ENCODE data around the gene ZNF394. TPM values are rescaled to one million over a fixed set of nuclear protein-coding genes. Genes with fewer than 3 reads are reported as not detected.
"Not testable (repeated sequence)": the region's sequence is repeated elsewhere in the genome, so short reads cannot be mapped to it uniquely, and the experiment has no call there.

ZNF394 gene
- total RNA-seq, 2 experiments from 2014 or later: 26.2 to 27.7 TPM

- CTCF ChIA-PET: no interaction called here
- Mint-ChIP-seq H3K36me3 (peaks cover 20% of the 10 kb centered on the region), H3K9me3 (no peaks in the 10 kb centered on the region), H3K4me1 (ENCODE audit: low read depth) (peaks cover 8% of the 10 kb centered on the region), H3K27me3 (no peaks in the 10 kb centered on the region), H3K4me3 (no peak overlapping the region), H3K27ac (no peak overlapping the region)
- POLR2A ChIA-PET: no interaction called here
- DNase-seq: no peak
- intact Hi-C loops (cut with micrococcal nuclease): no loop called here
These were observed 14.0 kb upstream of the ZNF394 start for GRCh38 chr7:99514050-99514449.

GRCh38 chr7:99505324-99505662 lies 5.2 kb upstream of the ZNF394 start:
- DNase-seq: no peak
- intact Hi-C loops (cut with micrococcal nuclease): loop anchor here (2.0 to 10.0 kb wide), 4 partner anchors 66 to 580 kb away; partner anchors contain the start of genes COPS6, CPSF4, PTCD1 and ZNF3
- Mint-ChIP-seq H3K27me3 (no peaks in the 10 kb centered on the region), H3K9me3 (no peaks in the 10 kb centered on the region), H3K4me3 (peak overlapping the region; percentile 96), H3K36me3 (peaks cover 4% of the 10 kb centered on the region), H3K27ac (peak overlapping the region; percentile 98), H3K4me1 (ENCODE audit: low read depth) (peaks cover 21% of the 10 kb centered on the region)
- POLR2A ChIA-PET: interaction anchor here (0.6 to 2.0 kb wide), 8 partner anchors 29 to 414 kb away, joined by 3 to 10 read pairs (median 4); partner anchors contain the start of genes ATP5MF, TRIM4 and ZNF655
- CTCF ChIA-PET: interaction anchor here (1.2 to 1.7 kb wide), 2 partner anchors 19 to 98 kb away, joined by 3 to 4 read pairs; no protein-coding TSS in a partner anchor

- Mint-ChIP-seq H3K27me3 (no peaks in the 10 kb centered on the region), H3K9me3 (no peaks in the 10 kb centered on the region), H3K36me3 (peaks cover 8% of the 10 kb centered on the region), H3K4me1 (ENCODE audit: low read depth) (peaks cover 21% of the 10 kb centered on the region), H3K27ac (peak within 1 kb of the TSS; percentile 98), H3K4me3 (peak within 1 kb of the TSS; percentile 96)
- CTCF ChIA-PET: interaction anchor here (1.2 to 1.7 kb wide), 2 partner anchors 20 to 98 kb away, joined by 3 to 4 read pairs; no protein-coding TSS in a partner anchor
- intact Hi-C loops (cut with micrococcal nuclease): loop anchor here (1.0 to 10.0 kb wide), 6 partner anchors 32 to 1748 kb away; partner anchors contain the start of genes COPS6, CPSF4, PTCD1 and ZNF3
- DNase-seq: peak; percentile 98
- POLR2A ChIA-PET: interaction anchor here (0.6 to 2.0 kb wide), 8 partner anchors 29 to 415 kb away, joined by 3 to 10 read pairs (median 4); partner anchors contain the start of genes ATP5MF, TRIM4 and ZNF655
These were observed 4.7 kb upstream of the ZNF394 start, which contains the start of gene ZKSCAN5 for GRCh38 chr7:99504603-99505323. ZKSCAN5 (plus strand) TSS chr7:99504662; CDS start chr7:99506045, 1,383 bp downstream.

- no peak for DNase-seq
- Mint-ChIP-seq H3K27ac (peak overlapping the region; percentile 98), H3K36me3 (peaks cover 13% of the 10 kb centered on the region), H3K27me3 (no peaks in the 10 kb centered on the region), H3K9me3 (no peaks in the 10 kb centered on the region), H3K4me3 (peak overlapping the region; percentile 96), H3K4me1 (ENCODE audit: low read depth) (peaks cover 21% of the 10 kb centered on the region)
- CTCF ChIA-PET: interaction anchor here (1.2 to 1.7 kb wide), 2 partner anchors 20 to 97 kb away, joined by 3 to 4 read pairs; no protein-coding TSS in a partner anchor
- POLR2A ChIA-PET: interaction anchor here (1.2 to 2.0 kb wide), 6 partner anchors 28 to 415 kb away, joined by 4 to 10 read pairs (median 4); partner anchors contain the start of genes ATP5MF, TRIM4 and ZNF655
- intact Hi-C loops (cut with micrococcal nuclease): loop anchor here (1.0 to 10.0 kb wide), 6 partner anchors 32 to 1748 kb away; partner anchors contain the start of genes COPS6, CPSF4, PTCD1 and ZNF3
These were observed 4.2 kb upstream of the ZNF394 start for GRCh38 chr7:99504281-99504602.

GRCh38 chr7:99501236-99501635 lies 1.2 kb upstream of the ZNF394 start:
- ChIA-PET CTCF (interaction anchor here (1.2 kb wide), 1 partner anchor 63 kb away, joined by 4 read pairs; the partner anchor contains the start of genes CPSF4 and PTCD1), POLR2A (interaction anchor here (0.8 to 2.5 kb wide), 3 partner anchors 56 to 356 kb away, joined by 3 to 13 read pairs (median 9); partner anchors contain the start of genes ZNF655 and ZSCAN25)
- intact Hi-C loops (cut with micrococcal nuclease): loop anchor here (2.0 to 10.0 kb wide), 4 partner anchors 92 to 1751 kb away; partner anchors contain the start of genes BUD31, COPS6, PDAP1 and ZNF3
- H3K9me3 Mint-ChIP-seq, DNase-seq, H3K27me3 Mint-ChIP-seq: not testable (repeated sequence)
- Mint-ChIP-seq H3K4me3 (peak overlapping the region; percentile 99), H3K4me1 (ENCODE audit: low read depth) (peaks cover 28% of the 10 kb centered on the region), H3K36me3 (peaks cover 21% of the 10 kb centered on the region), H3K27ac (peak overlapping the region; percentile 0)

GRCh38 chr7:99500637-99501009 lies 542 bp upstream of the ZNF394 start:
- ChIA-PET CTCF (interaction anchor here (1.2 kb wide), 1 partner anchor 62 kb away, joined by 4 read pairs; the partner anchor contains the start of genes CPSF4 and PTCD1), POLR2A (interaction anchor here (0.8 to 2.5 kb wide), 7 partner anchors 28 to 356 kb away, joined by 3 to 13 read pairs (median 8); partner anchors contain the start of genes FAM200A, ZNF655, ZNF789 and ZSCAN25)
- no peaks in the 10 kb centered on the region for H3K9me3 Mint-ChIP-seq
- peaks cover 24% of the 10 kb centered on the region for H3K4me1 Mint-ChIP-seq (ENCODE audit: low read depth)
- peaks cover 27% of the 10 kb centered on the region for H3K36me3 Mint-ChIP-seq
- peak overlapping the region; percentile 99 for H3K4me3 Mint-ChIP-seq
- no peaks in the 10 kb centered on the region for H3K27me3 Mint-ChIP-seq
- H3K27ac Mint-ChIP-seq: peak overlapping the region; percentile 99
- DNase-seq: no peak
- intact Hi-C loops (cut with micrococcal nuclease): loop anchor here (1.0 to 10.0 kb wide), 6 partner anchors 28 to 1752 kb away; partner anchors contain the start of genes BUD31, COPS6, FAM200A and PDAP1

GRCh38 chr7:99499371-99499720 lies 735 bp downstream of the ZNF394 start:
- intact Hi-C loops (cut with micrococcal nuclease): loop anchor here (1.0 kb wide), 1 partner anchor 117 kb away; the partner anchor contains the start of gene ZSCAN25
- Mint-ChIP-seq H3K4me1 (ENCODE audit: low read depth) (peaks cover 21% of the 10 kb centered on the region), H3K27me3 (no peaks in the 10 kb centered on the region), H3K27ac (peak overlapping the region; percentile 99), H3K9me3 (peaks cover 2% of the 10 kb centered on the region), H3K4me3 (peak overlapping the region; percentile 99), H3K36me3 (peaks cover 39% of the 10 kb centered on the region)
- DNase-seq: no peak
- CTCF ChIA-PET: interaction anchor here (0.6 to 1.0 kb wide), 3 partner anchors 14 to 356 kb away, joined by 3 read pairs; no protein-coding TSS in a partner anchor
- POLR2A ChIA-PET: interaction anchor here (1.0 to 2.5 kb wide), 6 partner anchors 27 to 116 kb away, joined by 3 to 13 read pairs (median 8); partner anchors contain the start of genes FAM200A, ZNF655, ZNF789 and ZSCAN25

GRCh38 chr7:99498546-99498944 lies 1.5 kb downstream of the ZNF394 start:
- Mint-ChIP-seq H3K36me3 (peaks cover 47% of the 10 kb centered on the region), H3K4me1 (ENCODE audit: low read depth) (peaks cover 21% of the 10 kb centered on the region), H3K9me3 (peaks cover 10% of the 10 kb centered on the region), H3K27ac (peak overlapping the region; percentile 99), H3K4me3 (peak overlapping the region; percentile 99), H3K27me3 (no peaks in the 10 kb centered on the region)
- intact Hi-C loops (cut with micrococcal nuclease): no loop called here
- ChIA-PET CTCF (interaction anchor here (0.7 kb wide), 1 partner anchor 106 kb away, joined by 3 read pairs; no protein-coding TSS in a partner anchor), POLR2A (no interaction called here)
- peak; percentile 25 for DNase-seq

- Mint-ChIP-seq H3K27me3 (no peaks in the 10 kb centered on the region), H3K27ac (peak overlapping the region; percentile 99), H3K4me3 (peak overlapping the region; percentile 99), H3K36me3 (peaks cover 53% of the 10 kb centered on the region), H3K4me1 (ENCODE audit: low read depth) (peaks cover 21% of the 10 kb centered on the region), H3K9me3 (peaks cover 14% of the 10 kb centered on the region)
- intact Hi-C loops (cut with micrococcal nuclease): no loop called here
- no peak for DNase-seq
- CTCF ChIA-PET: no interaction called here
- POLR2A ChIA-PET: interaction anchor here (0.6 to 1.1 kb wide), 2 partner anchors 38 to 78 kb away, joined by 3 to 5 read pairs; no protein-coding TSS in a partner anchor
These were observed 2.1 kb downstream of the ZNF394 start for GRCh38 chr7:99497766-99498545.

- POLR2A ChIA-PET: no interaction called here
- Mint-ChIP-seq H3K27ac (no peak overlapping the region), H3K36me3 (peaks cover 68% of the 10 kb centered on the region)
These were observed 6.3 kb downstream of the ZNF394 start for GRCh38 chr7:99493823-99494222.

GRCh38 chr7:99490878-99491277 lies 9.2 kb downstream of the ZNF394 start:
- ChIA-PET CTCF (interaction anchor here (0.5 to 0.9 kb wide), 2 partner anchors 18 to 535 kb away, joined by 3 to 4 read pairs; no protein-coding TSS in a partner anchor), POLR2A (no interaction called here)
- Mint-ChIP-seq H3K27me3 (no peaks in the 10 kb centered on the region), H3K4me3 (no peak overlapping the region), H3K36me3 (peaks cover 58% of the 10 kb centered on the region), H3K9me3 (peaks cover 22% of the 10 kb centered on the region), H3K4me1 (ENCODE audit: low read depth) (no peaks in the 10 kb centered on the region), H3K27ac (no peak overlapping the region)
- DNase-seq: no peak
- intact Hi-C loops (cut with micrococcal nuclease): no loop called here

More at GRCh38 chr7:99493823-99494222, 6.3 kb downstream of the ZNF394 start:
- Mint-ChIP-seq H3K9me3 (peaks cover 22% of the 10 kb centered on the region), H3K4me1 (ENCODE audit: low read depth) (peaks cover 15% of the 10 kb centered on the region), H3K4me3 (no peak overlapping the region), H3K27me3 (no peaks in the 10 kb centered on the region)
- DNase-seq: no peak
- intact Hi-C loops (cut with micrococcal nuclease): no loop called here
- CTCF ChIA-PET: no interaction called here

All from activated CD4-positive, alpha-beta memory T cell treated with anti-CD3 and anti-CD28 coated beads for 36 hours (primary cell).